Adrenal gland (tissue), 12 donors: ENCODE measurements around the gene SLC7A6OS. TPM values are rescaled to one million over a fixed set of nuclear protein-coding genes. Genes with fewer than 3 reads are reported as not detected.

ENCODE experiments used
- DNase-seq, 7 donors: peaks; one replicate each; pipeline ENCODE4 v3.0.0-alpha.2; 2019 to 2020
- H3K27ac ChIP-seq, 5 donors: fragments of 200-600 bp; sonication (generic) in 4 of 5; 1 replicate in 3 of 5; 2 replicates in 2 of 5; pipeline versions ENCODE4 v1.5.1 to v1.8.0; 2016 to 2020; ENCODE audit warnings: mild to moderate bottlenecking in 1 of 5
- H3K27me3 ChIP-seq: fragments of 200-600 bp; 2 replicates; pipeline ENCODE4 v1.8.0; 2021
- H3K36me3 ChIP-seq, 2 donors: fragments of 200-600 bp; replicated peaks in 1 of 2; 1 replicate in 1 of 2; 2 replicates in 1 of 2; pipeline versions ENCODE4 v1.5.1 to v1.8.0; 2018 to 2022
- H3K4me1 ChIP-seq, 2 donors: fragments of 200-600 bp; replicated peaks in 1 of 2; 1 replicate in 1 of 2; 2 replicates in 1 of 2; pipeline versions ENCODE4 v1.5.1 to v1.8.0; 2018 to 2021
- H3K4me3 ChIP-seq, 4 donors: fragments of 200-600 bp; sonication (generic) in 3 of 4; one replicate each; pipeline ENCODE4 v1.5.1; 2016 to 2018
- H3K9me3 ChIP-seq, 3 donors: fragments of 200-600 bp; sonication (generic) in 1 of 3; replicated peaks in 1 of 3; 1 replicate in 2 of 3; 2 replicates in 1 of 3; pipeline versions ENCODE4 v1.5.1 to v1.8.0; 2016 to 2021
- CTCF ChIP-seq, 6 experiments: fragments of 450-650 bp in 4 of 6; fragments of 200-600 bp in 2 of 6; sonication (generic) in 1 of 6; IDR thresholded peaks; 1 replicate in 5 of 6; 2 replicates in 1 of 6; pipeline versions ENCODE4 v1.5.1 to v1.8.0; 2016 to 2021; ENCODE audit warnings: antibody characterized with exemption in 6 of 6, mild to moderate bottlenecking in 2 of 6, moderate library complexity in 1 of 6
- POLR2A ChIP-seq, 2 donors: fragments of 450-650 bp; IDR thresholded peaks; one replicate each; pipeline ENCODE4 v1.6.1; 2017; ENCODE audit warnings: antibody characterized with exemption in 2 of 2, mild to moderate bottlenecking in 2 of 2, moderate library complexity in 1 of 2
- WGBS, 4 donors: extraction: QIAGEN DNeasy Blood & Tissue Kit in 2 of 4; methylation state at CpG; one replicate each; pipeline versions ENCODE4 v1.1.5 to v1.1.7; 2013 to 2017; 5-methylcytosine and 5-hydroxymethylcytosine counted together
- intact Hi-C, 2 donors: fragments of 100-400 bp; cut with DNase I; formaldehyde crosslinking; loops; one replicate each; pipeline versions ENCODE4 v1.14.1 to v1.15.0; 2022 to 2023
- polyA plus RNA-seq, 3 donors: library from polyadenylated mRNA; stranded (reverse); fragments of 200-250 nt in 2 of 3; fragments of 350-450 nt in 1 of 3; fragmentation: Illumina TruSeq in 1 of 3; extraction: RNeasy Lipid Tissue Mini Kit (QIAGEN cat#74804) in 1 of 3; gene quantifications; one replicate each; pipeline ENCODE4 v1.2.3, GENCODE V29; 2013 to 2014
- total RNA-seq, 9 donors: library from RNA; depleted of rRNA in 4 of 9; stranded (reverse); fragments of >200 nt in 4 of 9; fragments of 120-200 nt in 1 of 9; fragmentation: NEBNext Ultra II Directional in 1 of 9; extraction: Animal tissue kit (Norgen Biotek cat#: 25700) in 1 of 9; gene quantifications; one replicate each; pipeline versions ENCODE4 v1.1.0 to v1.2.4, GENCODE V29; 2013 to 2023
- donor health status: healthy with polysubstance abuse.
- donor health status: Bipolar disorder and iron deficiency.
- donor health status: DM: yes; HTN: yes; CAD: no.
- donor health status: DM: no; HTN: no; CAD: no.
- donor health status: DM: no; HTN: no; CAD: no.
- donor health status: DM: yes; HTN: yes; CAD: no.

SLC7A6OS gene
- total and polyA plus RNA-seq, 12 donors, result 5.7 to 18.6 (median 13.8) TPM

GRCh38 chr16:68263559-68264127 is 47.1 kb downstream of the SLC7A6OS start:
- peak overlapping the region; percentile 93 to 100 (median 98) for H3K27ac ChIP-seq
- intact Hi-C loops, result loop anchor here (2.0 to 5.0 kb wide), 3 partner anchors 49 to 65 kb away; partner anchors contain the start of genes PRMT7 (in 1 of the 2) and SLC7A6OS (in 1 of the 2)
- peak overlapping the region in 2 of 4 donors; percentile 88 for H3K4me3 ChIP-seq
- WGBS, 4 donors, result 37 to 55% (median 38%) methylated on average over 8 to 11 of the region's 11 CpGs
- peaks cover 0 to 20% of the 10 kb centered on the region in 2 donors for H3K36me3 ChIP-seq
- no peaks in the 10 kb centered on the region for H3K9me3 ChIP-seq
- H3K4me1 ChIP-seq, result peaks cover 11 to 32% of the 10 kb centered on the region in 2 donors
- DNase-seq, result no peak
- TF ChIP-seq POLR2A (IDR thresholded peaks at IDR 0.05), result no peak
- TF ChIP-seq CTCF (IDR thresholded peaks at IDR 0.05), result no peak
- no peaks in the 10 kb centered on the region for H3K27me3 ChIP-seq

DNA sequence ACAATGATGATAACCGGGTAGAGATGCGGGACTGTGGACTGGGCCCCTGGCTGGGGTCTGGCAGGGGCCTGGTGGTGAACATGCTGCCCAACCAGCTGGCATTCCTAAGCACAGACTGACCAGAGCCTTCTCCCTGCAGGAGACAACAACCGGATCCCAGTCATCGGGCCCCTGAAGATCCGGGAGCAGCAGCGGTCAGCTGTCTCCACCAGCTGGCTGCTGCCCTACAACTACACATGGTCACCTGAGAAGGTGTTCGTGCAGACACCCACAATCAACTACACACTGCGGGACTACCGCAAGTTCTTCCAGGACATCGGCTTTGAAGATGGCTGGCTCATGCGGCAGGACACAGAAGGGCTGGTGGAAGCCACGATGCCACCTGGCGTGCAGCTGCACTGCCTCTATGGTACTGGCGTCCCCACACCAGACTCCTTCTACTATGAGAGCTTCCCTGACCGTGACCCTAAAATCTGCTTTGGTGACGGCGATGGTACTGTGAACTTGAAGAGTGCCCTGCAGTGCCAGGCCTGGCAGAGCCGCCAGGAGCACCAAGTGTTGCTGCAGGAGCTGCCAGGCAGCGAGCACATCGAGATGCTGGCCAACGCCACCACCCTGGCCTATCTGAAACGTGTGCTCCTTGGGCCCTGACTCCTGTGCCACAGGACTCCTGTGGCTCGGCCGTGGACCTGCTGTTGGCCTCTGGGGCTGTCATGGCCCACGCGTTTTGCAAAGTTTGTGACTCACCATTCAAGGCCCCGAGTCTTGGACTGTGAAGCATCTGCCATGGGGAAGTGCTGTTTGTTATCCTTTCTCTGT is 51.5 kb downstream of the SLC7A6OS start:
- H3K36me3 ChIP-seq, result peaks cover 0 to 40% of the 10 kb centered on the region in 2 donors

DNA sequence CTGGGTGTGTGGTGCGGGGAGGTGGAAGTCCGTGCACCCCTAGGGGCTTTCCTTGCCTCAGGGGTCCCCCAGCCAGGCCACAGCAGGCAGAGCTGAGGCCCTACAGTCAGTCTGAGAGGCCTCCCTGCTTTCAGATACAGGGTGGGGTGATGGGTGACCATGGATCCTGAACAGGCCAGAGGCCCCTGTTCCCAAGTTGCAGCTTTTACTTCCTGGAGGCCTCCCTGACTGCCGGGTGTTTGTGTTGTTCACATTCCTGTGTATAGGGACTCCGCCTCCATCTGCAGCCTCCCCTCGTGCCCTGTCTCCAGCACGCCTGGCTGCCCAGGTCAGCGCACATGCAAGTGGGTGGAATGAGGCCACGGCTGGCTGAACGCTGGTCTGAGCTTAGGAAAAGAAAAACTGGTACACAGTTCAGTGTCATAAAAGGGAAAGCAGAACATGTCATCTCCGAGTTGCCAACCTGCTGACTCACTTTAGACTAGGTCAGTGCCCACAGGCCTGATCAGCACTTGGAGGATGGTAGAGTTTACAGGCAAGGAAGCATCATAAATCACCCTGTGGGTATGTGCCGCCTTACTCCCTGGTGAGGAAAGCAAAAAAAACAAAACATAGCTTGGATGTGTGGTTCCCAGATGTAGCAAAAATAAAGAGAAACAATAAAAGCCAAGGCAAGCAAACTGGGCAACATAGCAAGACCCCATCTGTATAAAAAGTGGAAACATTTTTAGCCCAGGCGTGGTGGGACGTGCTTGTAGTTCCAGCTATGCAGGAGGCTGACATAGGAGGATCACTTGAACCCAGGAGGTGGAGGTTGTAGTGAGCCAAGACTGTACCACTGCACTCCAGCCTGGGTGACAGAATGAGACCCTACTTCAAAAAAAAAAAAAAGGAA is 52.6 kb downstream of the SLC7A6OS start:
- Histone ChIP-seq H3K36me3 (peaks cover 0 to 49% of the 10 kb centered on the region in 2 donors), H3K27ac (peak overlapping the region; percentile 74 to 94 (median 92)), H3K4me1 (peaks cover 8 to 27% of the 10 kb centered on the region in 2 donors), H3K9me3 (no peaks in the 10 kb centered on the region), H3K4me3 (no peak overlapping the region), H3K27me3 (no peaks in the 10 kb centered on the region)
- WGBS, 4 donors, result 38 to 48% (median 44%) methylated on average over 11 to 13 of the region's 13 CpGs
- intact Hi-C loops, result no loop called here
- DNase-seq, result peak; percentile 77 to 94 (median 89)
- TF ChIP-seq POLR2A (IDR thresholded peaks at IDR 0.05) (peak in 1 of 2 donors; percentile 72), CTCF (IDR thresholded peaks at IDR 0.05) (no peak)

More for the DNA sequence above, 51.5 kb downstream of the SLC7A6OS start:
- WGBS, 4 donors, result 75 to 91% (median 79%) methylated on average over 13 to 27 of the region's 27 CpGs
- Histone ChIP-seq H3K9me3 (no peaks in the 10 kb centered on the region), H3K4me3 (no peak overlapping the region), H3K27ac (peak overlapping the region in 3 of 5 donors; percentile 65 to 92 (median 92)), H3K4me1 (peaks cover 8 to 28% of the 10 kb centered on the region in 2 donors), H3K27me3 (no peaks in the 10 kb centered on the region)
- no peak for TF ChIP-seq POLR2A (IDR thresholded peaks at IDR 0.05)
- DNase-seq, result peak in 5 of 7 donors; percentile 43 to 75 (median 71)
- intact Hi-C loops, result no loop called here

DNA sequence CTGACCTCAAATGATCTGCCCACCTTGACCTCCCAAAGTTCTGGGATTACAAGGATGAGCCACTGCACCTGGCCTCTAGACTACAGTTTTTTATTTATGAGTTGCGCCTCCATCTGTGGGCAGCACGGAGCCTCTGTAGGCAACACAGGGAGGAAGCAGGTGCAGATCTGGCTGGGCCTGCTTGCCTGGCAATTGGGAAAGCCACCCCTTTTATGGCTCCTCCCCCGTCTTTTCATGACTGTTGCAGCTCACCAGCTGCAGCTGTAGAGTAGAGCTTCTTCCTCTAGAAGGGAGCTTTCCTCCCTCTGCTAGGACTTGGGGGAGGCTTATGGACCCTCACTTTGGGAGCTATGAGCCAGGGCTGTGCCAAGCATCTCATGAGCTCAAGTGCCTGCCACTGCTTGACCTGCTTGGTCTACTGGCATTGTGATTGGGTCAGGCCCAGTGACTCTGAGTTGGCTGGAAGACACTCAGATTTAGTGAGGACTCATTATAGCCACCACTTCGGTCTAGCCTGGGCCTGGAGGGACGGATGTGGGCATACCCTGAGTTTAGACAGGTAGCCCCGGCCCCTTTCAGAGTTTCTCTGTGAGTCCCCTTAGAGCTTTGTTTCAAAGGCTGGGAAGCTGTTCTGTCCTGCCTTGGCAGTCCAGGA is 53.4 kb downstream of the SLC7A6OS start:
- 47 to 88% (median 79%) methylated on average over 3 to 6 of the region's 6 CpGs for WGBS, 4 donors
- Histone ChIP-seq H3K9me3 (no peaks in the 10 kb centered on the region), H3K27ac (peak overlapping the region; percentile 74 to 94 (median 92)), H3K4me3 (no peak overlapping the region), H3K27me3 (no peaks in the 10 kb centered on the region), H3K36me3 (peaks cover 0 to 56% of the 10 kb centered on the region in 2 donors), H3K4me1 (peaks cover 8 to 27% of the 10 kb centered on the region in 2 donors)
- DNase-seq, result peak in 1 of 7 donors; percentile 49
- intact Hi-C loops, result no loop called here
- TF ChIP-seq POLR2A (IDR thresholded peaks at IDR 0.05), result no peak
- TF ChIP-seq CTCF (IDR thresholded peaks at IDR 0.05), result no peak
